ENCODE data around the gene GRPEL2. TPM values are rescaled to one million over a fixed set of nuclear protein-coding genes. Genes with fewer than 3 reads are reported as not detected.

The GRPEL2 gene, protein sequence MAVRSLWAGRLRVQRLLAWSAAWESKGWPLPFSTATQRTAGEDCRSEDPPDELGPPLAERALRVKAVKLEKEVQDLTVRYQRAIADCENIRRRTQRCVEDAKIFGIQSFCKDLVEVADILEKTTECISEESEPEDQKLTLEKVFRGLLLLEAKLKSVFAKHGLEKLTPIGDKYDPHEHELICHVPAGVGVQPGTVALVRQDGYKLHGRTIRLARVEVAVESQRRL
- total RNA-seq (2022; extraction: Qiagen RNA extraction), result 7.0 to 8.4 TPM (median 7.4 TPM) in 5 replicates

DNA sequence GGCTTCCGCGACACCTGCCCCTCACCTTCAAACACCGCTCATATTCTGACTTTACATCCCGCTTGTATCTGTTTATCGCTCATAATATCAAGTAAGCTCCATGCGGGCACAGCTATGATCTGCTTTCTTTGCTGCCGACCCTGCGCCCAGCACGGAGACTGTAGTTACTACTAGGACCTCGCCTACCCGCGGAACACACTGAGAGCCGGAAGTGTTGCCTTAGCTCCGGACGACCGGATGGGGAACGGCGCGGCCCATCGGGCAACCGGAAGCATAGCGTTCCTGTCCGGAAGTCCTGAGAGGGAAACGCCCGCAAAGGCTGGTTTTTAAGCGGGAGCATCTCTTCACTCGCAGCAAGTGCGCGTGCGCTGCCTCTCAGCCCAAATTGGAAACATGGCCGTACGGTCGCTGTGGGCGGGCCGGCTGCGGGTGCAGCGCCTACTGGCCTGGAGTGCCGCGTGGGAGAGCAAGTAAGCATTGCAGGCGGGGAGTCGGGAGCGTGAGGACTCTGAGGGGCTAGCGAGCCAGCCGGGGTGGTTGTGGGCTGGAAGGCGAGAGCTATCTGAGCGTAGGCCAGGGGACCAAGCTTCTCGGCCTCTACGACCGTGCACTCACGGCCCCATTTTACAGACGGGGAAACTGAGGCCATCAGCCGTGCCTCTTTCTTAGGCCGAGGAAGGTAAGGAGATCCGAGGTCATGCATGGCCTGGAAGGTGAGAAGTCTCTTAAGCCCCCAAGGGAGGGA, at the start of gene GRPEL2:
GRPEL2 (plus strand) TSS at position 353 of the 745 bp plus-strand sequence; CDS start at position 394, 41 bp downstream.

DNA sequence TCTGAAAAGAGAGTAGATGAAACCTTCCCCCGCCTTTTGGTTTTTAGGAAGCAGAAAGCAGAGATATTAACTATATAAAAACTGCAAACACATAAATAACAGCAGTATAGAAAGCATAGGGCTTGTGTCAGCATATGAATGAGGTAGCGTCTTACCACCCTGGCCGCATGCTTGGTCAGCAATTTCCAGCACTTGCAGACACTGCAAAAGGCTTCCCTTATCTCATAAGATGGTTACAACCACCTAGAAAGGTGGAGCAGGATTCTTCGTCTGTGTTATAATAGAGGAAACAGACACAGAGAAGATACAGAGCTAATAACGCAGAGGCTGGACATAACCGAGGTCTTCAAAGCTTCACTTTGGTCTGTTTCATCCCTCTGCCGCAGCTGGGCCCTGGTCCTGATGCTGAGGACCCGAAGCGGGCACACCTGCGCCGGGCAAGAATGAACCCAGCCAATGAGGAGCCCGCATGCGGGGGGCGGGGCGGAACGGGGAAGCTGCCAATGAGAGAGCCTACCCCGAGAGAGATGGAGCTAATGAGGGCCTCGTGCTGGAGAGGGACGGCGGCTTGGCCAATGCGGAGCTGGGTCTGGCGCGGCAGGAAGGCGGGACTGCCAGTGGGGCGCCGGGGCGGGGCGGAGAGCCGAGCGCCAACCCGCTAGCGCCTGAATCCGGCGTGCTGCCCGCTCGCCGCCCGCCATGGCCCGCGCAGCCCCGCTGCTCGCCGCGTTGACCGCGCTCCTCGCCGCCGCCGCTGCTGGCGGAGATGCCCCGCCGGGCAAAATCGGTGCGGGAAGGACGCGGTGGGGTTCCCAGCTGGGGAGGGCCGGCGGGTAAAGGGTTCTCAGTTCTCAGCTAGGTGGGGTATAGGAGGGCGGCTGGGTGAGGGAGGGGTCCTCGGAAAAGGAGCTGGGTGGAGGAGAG, 12.3 kb downstream of the GRPEL2 start, which contains the start of gene PCYOX1L:
PCYOX1L (plus strand) TSS at position 677 of the 924 bp plus-strand sequence; CDS start at position 700, 23 bp downstream.

DNA sequence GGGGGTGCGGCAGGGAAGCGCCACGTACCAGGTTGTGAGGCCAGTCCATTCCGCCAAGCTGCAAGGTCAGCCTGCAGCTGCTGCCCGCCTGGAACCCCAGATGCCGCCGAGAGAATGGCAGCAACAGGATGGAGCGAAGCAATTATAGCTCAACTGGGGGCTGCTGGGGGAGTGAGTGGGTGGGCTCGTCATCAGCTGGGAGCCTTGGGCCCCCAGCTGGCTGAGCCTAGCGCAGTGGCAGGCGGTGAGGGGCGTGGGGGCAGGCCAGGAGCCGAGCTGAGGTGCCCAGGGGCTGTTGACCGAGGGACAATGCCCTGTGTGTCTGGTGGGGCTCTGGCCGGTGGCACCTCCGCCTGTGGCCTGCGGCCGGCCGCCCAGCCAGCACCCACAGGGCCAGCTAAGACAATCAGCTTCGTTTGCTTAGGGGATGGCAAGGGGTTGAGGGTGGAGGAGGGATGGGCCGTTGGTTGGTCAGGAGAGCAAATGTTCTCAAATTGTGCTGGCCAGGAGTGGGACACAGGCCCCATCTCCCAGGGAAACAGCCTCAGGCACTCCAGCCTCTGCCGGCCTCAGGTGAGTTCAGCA, 34.0 kb downstream of the GRPEL2 start, which contains the start of gene IL17B:
IL17B (minus strand) TSS at position 116 of the 585 bp plus-strand sequence; CDS start at position 49, 67 bp downstream.

Other genes starting within 250 kb of the GRPEL2 start
- 21.7 to 27.2 TPM (median 21.9 TPM) in 5 replicates for gene ABLIM3, start 204.0 kb upstream of the GRPEL2 start, total RNA-seq (2022; extraction: Qiagen RNA extraction)
- gene AFAP1L1, start 73.6 kb upstream of the GRPEL2 start, total RNA-seq (2022; extraction: Qiagen RNA extraction), result 9.9 to 14.9 TPM (median 13.1 TPM) in 5 replicates
- 1.9 to 3.2 TPM (median 2.6 TPM) in 5 replicates for gene PCYOX1L, start 12.5 kb downstream of the GRPEL2 start, total RNA-seq (2022; extraction: Qiagen RNA extraction)
- not detected in 5 replicates for gene IL17B, start 33.8 kb downstream of the GRPEL2 start, total RNA-seq (2022; extraction: Qiagen RNA extraction)
- 115 to 151 TPM (median 137 TPM) in 5 replicates for gene CSNK1A1, start 205.9 kb downstream of the GRPEL2 start, total RNA-seq (2022; extraction: Qiagen RNA extraction)
- 1.7 to 2.3 TPM (median 1.9 TPM) in 5 replicates for gene ARHGEF37, start 236.0 kb downstream of the GRPEL2 start, total RNA-seq (2022; extraction: Qiagen RNA extraction)